GM21381 (cell line): ENCODE data around the gene MRPS6.

Experiments used
- ATAC-seq: cut with Tn5 transposase; IDR thresholded peaks from one replicate; pipeline ENCODE4 v1.9.1; 2021; ENCODE audit warnings: mild to moderate bottlenecking, moderate library complexity; ENCODE audit not compliant: unreplicated experiment

MRPS6 gene

GRCh38 chr21:34131586-34131985 lies 58.2 kb downstream of the MRPS6 start:
- no peak for ATAC-seq

- no peak for ATAC-seq
Measured at GRCh38 chr21:34132202-34132601, 58.8 kb downstream of the MRPS6 start.

DNA sequence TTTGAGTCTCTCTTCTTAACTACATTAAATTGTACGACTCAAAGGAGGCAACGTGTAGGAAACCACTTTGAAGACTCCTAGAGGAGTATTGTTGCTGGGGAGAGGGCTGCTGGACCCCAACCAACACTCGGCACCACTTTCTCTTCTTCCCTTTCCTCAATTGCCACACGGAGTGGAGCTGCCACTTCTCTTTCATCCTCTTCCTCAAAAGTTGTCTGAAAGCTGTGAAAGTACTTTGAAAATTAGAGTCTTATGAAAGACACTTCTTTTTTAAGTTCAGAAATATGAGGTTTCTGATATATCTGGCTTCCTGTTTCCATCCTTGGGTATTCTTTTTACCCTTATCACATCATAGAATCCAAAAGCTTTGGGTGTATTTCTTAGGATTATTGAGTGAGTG lies 59.5 kb downstream of the MRPS6 start:
- no peak for ATAC-seq

DNA sequence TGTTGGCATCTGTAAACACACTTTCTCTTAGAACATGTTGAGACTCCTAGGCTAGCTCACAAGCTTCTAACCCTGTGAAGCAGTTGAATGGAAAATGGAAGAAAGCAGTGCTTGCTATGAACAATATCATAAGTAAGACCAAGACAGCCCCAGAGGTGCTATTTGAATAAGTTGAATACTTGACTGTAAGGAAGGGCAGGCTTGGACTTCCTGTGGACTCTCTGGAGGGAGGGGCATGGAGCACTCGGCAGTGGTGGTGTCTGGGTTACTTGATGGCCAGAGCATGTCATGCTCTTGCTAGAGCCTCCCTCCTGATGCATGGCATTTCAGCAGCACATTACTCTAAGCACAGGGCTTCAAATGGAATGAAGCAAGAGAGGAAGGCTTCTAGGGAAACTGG lies 60.0 kb downstream of the MRPS6 start:
- no peak for ATAC-seq

DNA sequence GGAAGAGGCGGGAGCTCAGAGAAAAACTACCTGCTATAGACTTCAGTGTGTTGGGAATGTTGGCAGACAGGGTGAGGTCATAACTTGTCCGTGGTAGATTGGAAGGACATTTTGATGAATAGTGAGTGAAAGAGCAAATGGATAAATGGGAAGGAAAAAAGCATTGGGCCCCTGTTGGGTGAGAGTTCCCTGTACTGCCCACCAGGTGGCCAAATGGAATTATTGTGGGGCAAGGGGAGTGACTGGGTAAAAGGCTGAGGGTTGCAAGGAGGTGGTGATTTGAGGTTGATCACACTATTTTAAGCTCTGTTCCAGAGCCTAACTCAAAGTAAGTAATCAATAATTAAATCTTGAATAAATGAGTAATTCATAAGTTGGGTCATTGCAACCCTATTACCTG lies 60.4 kb downstream of the MRPS6 start:
- no peak for ATAC-seq

DNA sequence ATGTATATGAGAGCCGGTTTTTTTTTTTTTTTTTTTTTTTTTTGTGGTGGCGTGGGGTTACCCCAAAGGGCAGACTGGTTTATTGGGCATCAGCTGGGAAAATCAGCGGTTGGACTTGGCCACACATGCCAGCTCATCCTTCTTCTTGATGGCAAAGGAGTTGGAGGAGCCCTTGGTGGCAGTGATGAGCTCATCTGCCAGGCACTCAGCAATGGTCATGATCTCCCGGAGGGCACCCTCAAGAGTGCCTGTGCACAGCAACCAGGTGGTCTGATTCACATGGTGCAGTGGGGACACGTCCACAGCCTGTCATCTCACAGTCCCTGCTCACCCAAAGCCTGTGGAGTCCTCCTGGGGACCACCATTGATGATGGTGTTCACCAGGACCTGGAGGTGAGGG lies 62.0 kb downstream of the MRPS6 start:
- no peak for ATAC-seq

- no peak for ATAC-seq
Measured at GRCh38 chr21:34141373-34141772, 68.0 kb downstream of the MRPS6 start.

DNA sequence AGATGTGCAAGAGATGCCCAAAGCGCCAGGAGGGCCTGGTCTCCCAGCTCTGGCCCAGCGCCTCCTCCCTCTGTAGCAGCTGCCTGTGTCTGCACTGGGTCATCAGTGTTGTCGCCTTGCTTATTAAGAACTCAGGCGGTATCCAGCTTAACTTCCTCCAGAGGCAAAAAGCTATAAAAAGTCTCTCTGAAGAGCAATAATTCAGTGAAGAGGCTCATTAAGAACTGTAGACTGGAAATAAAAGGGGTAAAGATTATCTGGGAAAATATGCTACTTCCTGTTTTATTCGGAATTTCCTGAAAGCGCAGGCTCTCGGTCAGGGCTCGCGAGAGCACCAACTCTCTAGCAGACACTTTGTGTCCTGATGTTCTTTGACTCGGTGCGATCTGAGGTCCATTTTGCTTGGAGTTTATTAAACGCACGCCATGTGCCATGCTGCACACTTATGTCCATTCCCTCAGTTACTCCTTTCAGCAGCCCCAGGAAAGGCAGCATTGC lies 70.4 kb downstream of the MRPS6 start:
- no peak for ATAC-seq

- ATAC-seq = no peak
Measured at GRCh38 chr21:34144224-34144623, 70.8 kb downstream of the MRPS6 start.

GRCh38 chr21:34147792-34148418 lies 74.5 kb downstream of the MRPS6 start:
- ATAC-seq = no peak

DNA sequence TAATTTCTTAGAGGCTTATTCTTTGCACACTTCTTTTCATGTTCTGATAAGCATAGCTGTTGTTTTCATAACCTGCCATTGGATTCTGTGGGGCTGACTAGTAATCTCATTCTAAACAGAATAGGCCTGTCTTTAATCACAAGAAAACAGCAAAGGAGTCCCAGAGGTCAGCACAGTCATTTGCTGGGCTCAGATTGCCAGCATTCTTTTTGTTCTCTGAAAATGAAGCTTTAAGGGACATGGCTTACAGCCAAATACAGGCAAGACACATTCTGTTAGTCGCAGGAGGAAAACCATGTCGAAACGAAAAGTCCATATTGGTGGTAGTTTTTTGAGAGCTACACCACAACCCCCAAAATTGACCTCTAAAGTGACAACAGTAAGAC lies 75.0 kb downstream of the MRPS6 start:
- ATAC-seq = no peak

DNA sequence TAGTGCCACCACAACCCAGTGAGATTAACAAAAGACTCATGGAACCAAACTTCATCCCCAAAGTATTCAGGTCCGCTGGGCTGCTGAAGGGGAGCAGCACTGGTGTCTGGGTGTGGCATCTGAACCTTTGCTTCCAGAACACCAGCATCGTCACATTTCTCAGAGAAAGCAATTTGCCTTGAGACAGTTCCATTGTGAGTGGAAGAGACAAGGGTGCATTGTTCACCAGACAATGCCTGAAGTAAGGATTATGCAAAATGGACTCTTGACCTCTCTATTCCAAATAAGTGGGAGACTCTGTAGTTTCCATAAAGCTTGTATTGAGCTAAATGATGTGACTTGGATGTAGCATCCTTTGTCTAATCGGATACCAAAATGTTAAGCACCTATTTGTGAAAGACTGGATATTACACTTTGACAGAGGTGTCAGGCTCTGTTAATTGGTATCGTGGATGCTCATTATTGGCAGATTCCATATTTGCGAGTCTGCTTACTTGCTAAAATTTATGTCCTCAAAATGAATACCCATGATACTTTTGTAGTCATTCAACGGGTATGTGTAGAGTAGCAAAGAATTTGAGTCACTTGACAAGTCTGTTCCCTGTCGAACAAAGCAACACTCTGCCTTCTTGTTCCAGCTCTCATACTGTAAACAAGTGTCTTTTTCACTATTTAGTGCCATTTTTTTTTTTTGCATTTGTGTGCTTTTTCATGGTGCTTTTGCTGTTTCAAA lies 75.6 kb downstream of the MRPS6 start:
- ATAC-seq = no peak

- no peak for ATAC-seq
Measured at GRCh38 chr21:34152500-34152899, 79.1 kb downstream of the MRPS6 start.

DNA sequence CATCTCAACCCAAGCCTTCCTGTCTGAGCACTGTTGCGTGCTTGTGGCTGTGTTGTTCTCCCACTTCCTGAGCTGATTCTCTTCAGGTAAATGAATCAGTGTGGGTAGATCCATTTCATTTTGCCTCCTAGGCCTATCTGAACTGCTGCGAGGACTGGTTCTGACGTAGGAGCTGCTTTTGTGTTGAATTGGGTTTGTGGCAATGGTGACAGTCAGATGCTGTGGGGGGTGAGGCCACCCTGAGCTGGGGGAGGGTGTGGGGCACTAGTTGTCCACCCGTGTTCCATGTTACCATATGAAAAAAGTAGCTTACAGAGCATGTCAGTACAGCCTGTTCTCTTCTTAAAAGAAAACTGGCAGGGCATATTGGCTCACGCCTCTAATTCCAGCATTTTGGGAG lies 81.5 kb downstream of the MRPS6 start:
- ATAC-seq = no peak

GRCh38 chr21:34156957-34157356 lies 83.6 kb downstream of the MRPS6 start:
- no peak for ATAC-seq

GRCh38 chr21:34157521-34157920 lies 84.1 kb downstream of the MRPS6 start:
- ATAC-seq = no peak

DNA sequence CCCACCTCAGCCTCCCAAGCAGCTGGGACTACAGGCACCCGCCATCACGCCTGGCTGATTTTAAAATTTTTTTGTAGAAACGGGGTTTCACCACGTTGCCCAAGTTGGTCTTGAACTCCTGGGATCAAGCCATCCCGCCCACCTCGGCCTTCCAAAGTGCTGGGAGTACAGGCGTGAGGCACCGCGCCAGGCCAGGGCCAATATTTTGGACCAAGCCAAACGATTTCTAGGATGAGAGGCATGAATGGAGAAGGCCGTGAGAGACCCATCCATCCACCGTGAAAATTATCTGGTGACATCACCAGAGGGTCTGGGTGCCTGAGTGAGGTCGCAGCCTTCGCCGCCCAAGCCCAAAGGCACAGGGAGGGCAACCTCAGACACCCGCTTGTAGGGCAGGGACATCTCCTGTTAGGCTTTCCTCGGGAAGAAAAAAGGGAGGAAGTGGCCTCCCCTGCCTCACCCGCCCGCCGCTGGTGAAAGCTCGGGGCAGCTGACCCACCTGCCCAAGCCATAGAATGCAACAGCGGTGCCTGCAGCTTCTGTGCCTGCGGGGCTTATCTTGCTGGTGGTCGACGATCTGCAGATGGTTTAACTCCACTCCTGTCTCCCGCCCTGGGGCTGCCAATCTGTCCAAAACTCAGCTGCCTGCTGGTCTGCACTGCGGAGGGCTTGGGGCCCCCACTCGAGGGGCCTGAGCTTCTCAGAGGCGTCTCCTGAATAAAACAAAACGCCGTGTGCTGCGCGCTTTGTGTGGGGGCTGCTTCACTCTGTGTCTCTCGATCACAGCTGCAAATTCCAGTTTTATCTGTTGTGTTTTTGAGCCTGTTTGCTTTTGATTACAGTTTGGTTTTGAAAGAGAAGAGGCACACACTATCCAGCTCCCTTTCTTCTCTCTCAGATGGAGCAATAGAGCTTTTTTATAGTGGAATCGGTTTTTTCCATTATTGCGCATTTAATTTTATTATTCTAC lies 85.8 kb downstream of the MRPS6 start:
- ATAC-seq = no peak

DNA sequence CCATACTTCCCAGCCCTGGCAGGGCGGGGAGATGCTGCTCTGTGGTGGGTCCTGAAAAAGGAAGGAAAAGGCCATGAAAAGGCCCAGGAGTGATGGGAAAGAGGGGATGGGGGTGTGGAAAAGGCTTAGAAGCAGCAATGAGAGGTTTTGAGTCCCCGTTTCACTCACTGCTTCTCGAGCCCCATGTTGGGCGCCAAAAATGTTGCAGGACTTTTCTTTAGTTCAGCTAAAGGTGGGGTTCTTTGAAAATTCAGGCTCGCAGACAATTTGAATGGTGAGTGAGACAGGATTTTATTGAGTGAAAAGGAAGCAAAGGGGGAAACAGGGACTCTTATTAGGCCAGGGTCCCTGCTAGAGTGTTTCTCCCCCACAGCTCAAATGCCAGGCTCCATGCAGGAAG lies 93.1 kb downstream of the MRPS6 start:
- ATAC-seq = no peak

GRCh38 chr21:34170886-34171285 lies 97.5 kb downstream of the MRPS6 start:
- no peak for ATAC-seq

GRCh38 chr21:34174470-34174869 lies 101.1 kb downstream of the MRPS6 start:
- ATAC-seq = no peak

DNA sequence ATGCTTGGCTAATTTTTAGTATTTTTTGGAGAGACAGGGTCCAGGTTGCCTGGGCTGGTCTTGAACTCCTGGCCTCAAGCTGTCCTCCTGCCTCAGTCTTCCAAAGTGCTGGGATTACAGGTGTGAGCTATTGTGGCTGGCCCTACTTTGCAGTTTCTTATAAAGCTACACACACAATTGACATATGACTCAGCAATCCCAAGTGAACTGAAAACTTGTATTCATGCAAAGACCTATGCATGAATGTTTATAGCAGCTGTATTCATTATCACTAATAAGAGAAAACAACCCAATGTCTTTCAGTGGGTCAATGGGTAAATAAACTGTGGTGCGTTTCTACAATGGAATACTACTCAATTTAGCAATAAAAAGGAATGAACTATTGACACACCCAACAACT lies 103.1 kb downstream of the MRPS6 start:
- no peak for ATAC-seq
